ENCODE measurements around the gene ODAD4. TPM values are rescaled to one million over a fixed set of nuclear protein-coding genes. Genes with fewer than 3 reads are reported as not detected.

ODAD4 gene
- total RNA-seq, 4 donors from 2014 or later = 0.32 to 0.55 TPM; not detected in 2

- 19 to 43% methylated on average over 1 to 2 of the region's 2 CpGs for WGBS, 2 donors (ENCODE audit: low coverage in 1 of 2)
- in situ Hi-C loops (cut with MboI; ENCODE audit: low pct_ligation_motif_present in 1 of 4, low pct_unique_long_range_greater_than_20kb in 1 of 4, low sequenced_read_pairs in 3 of 4) (no loop called here), intact Hi-C loops (cut with DNase I; ENCODE audit: low total_unique reads) (no loop called here)
Observed at GRCh38 chr17:41932816-41933389, 2.5 kb downstream of the ODAD4 start.

GRCh38 chr17:41935641-41936040 is 5.2 kb downstream of the ODAD4 start:
- Histone ChIP-seq H3K4me3 (no peak overlapping the region), H3K9me3 (no peaks in the 10 kb centered on the region), H3K36me3 (no peaks in the 10 kb centered on the region), H3K4me1 (peaks cover 0 to 6% (median 0%) of the 10 kb centered on the region in 4 donors), H3K27me3 (no peaks in the 10 kb centered on the region), H3K27ac (no peak overlapping the region)
- TF ChIP-seq POLR2AphosphoS5 (IDR thresholded peaks at IDR 0.05) (no peak), POLR2A (IDR thresholded peaks at IDR 0.05) (no peak), CTCF (IDR thresholded peaks at IDR 0.05) (no peak), EP300 (IDR thresholded peaks at IDR 0.05; ENCODE audit: low read depth) (no peak)
- WGBS, 2 donors (ENCODE audit: low coverage in 1 of 2) = 96% methylated on average over 6 of the region's 6 CpGs; no CpG with 5 or more reads in 1 of the 2 donors
- intact Hi-C loops (cut with DNase I; ENCODE audit: low total_unique reads) = no loop called here
- in situ Hi-C loops (cut with MboI; ENCODE audit: low pct_ligation_motif_present in 1 of 4, low pct_unique_long_range_greater_than_20kb in 1 of 4, low sequenced_read_pairs in 3 of 4) = no loop called here
- DNase-seq = no peak

More at GRCh38 chr17:41932816-41933389, 2.5 kb downstream of the ODAD4 start:
- no peak overlapping the region for H3K27ac ChIP-seq
- peaks cover 0 to 20% (median 6%) of the 10 kb centered on the region in 4 donors for H3K4me1 ChIP-seq
- TF ChIP-seq CTCF (IDR thresholded peaks at IDR 0.05) (no peak), EP300 (IDR thresholded peaks at IDR 0.05; ENCODE audit: low read depth) (no peak), POLR2A (IDR thresholded peaks at IDR 0.05) (no peak), POLR2AphosphoS5 (IDR thresholded peaks at IDR 0.05) (no peak)
- H3K4me3 ChIP-seq = no peak overlapping the region
- no peaks in the 10 kb centered on the region for H3K36me3 ChIP-seq
- no peaks in the 10 kb centered on the region for H3K9me3 ChIP-seq
- H3K27me3 ChIP-seq = no peaks in the 10 kb centered on the region
- no peak for DNase-seq

- Histone ChIP-seq H3K4me1 (no peaks in the 10 kb centered on the region), H3K27me3 (no peaks in the 10 kb centered on the region), H3K36me3 (no peaks in the 10 kb centered on the region), H3K9me3 (no peaks in the 10 kb centered on the region), H3K4me3 (no peak overlapping the region), H3K27ac (no peak overlapping the region)
- WGBS, 2 donors (ENCODE audit: low coverage in 1 of 2) = 93 to 100% methylated on average over 1 to 19 of the region's 19 CpGs
- in situ Hi-C loops (cut with MboI; ENCODE audit: low pct_ligation_motif_present in 1 of 4, low pct_unique_long_range_greater_than_20kb in 1 of 4, low sequenced_read_pairs in 3 of 4) (no loop called here), intact Hi-C loops (cut with DNase I; ENCODE audit: low total_unique reads) (no loop called here)
- TF ChIP-seq EP300 (IDR thresholded peaks at IDR 0.05; ENCODE audit: low read depth) = no peak
- TF ChIP-seq CTCF (IDR thresholded peaks at IDR 0.05) = no peak
- no peak for TF ChIP-seq POLR2A (IDR thresholded peaks at IDR 0.05)
- no peak for TF ChIP-seq POLR2AphosphoS5 (IDR thresholded peaks at IDR 0.05)
- DNase-seq = no peak
Observed at GRCh38 chr17:41937970-41938954, 7.8 kb downstream of the ODAD4 start.

GRCh38 chr17:41939044-41939692 is 8.8 kb downstream of the ODAD4 start:
- intact Hi-C loops (cut with DNase I; ENCODE audit: low total_unique reads) = no loop called here
- Histone ChIP-seq H3K27me3 (no peaks in the 10 kb centered on the region), H3K9me3 (no peaks in the 10 kb centered on the region), H3K4me1 (no peaks in the 10 kb centered on the region), H3K4me3 (no peak overlapping the region), H3K36me3 (no peaks in the 10 kb centered on the region), H3K27ac (no peak overlapping the region)
- TF ChIP-seq POLR2A (IDR thresholded peaks at IDR 0.05) (no peak), EP300 (IDR thresholded peaks at IDR 0.05; ENCODE audit: low read depth) (no peak), POLR2AphosphoS5 (IDR thresholded peaks at IDR 0.05) (no peak), CTCF (IDR thresholded peaks at IDR 0.05) (no peak)
- in situ Hi-C loops (cut with MboI; ENCODE audit: low pct_ligation_motif_present in 1 of 4, low pct_unique_long_range_greater_than_20kb in 1 of 4, low sequenced_read_pairs in 3 of 4) = no loop called here
- 89% methylated on average over 4 of the region's 4 CpGs; no CpG with 5 or more reads in 1 of the 2 donors for WGBS, 2 donors (ENCODE audit: low coverage in 1 of 2)
- DNase-seq = no peak
